K562 (cell line): Measurements from ENCODE around the gene ASB2. TPM values are rescaled to one million over a fixed set of nuclear protein-coding genes. Genes with fewer than 3 reads are reported as not detected.

ENCODE experiments used
- ATAC-seq: fragments of 200-7000 bp; cut with Tn5 transposase; 3 replicates; pipeline ENCODE4 v1.9.1; 2020; ENCODE audit warnings: moderate library complexity
- BruUV-seq: library from RNA; stranded (reverse); fragments of 400-500 nt; replicated peaks from 2 replicates; lab custom pipeline; 2021; lab: Mats Ljungman, UMichigan
- CTCF ChIA-PET: fragments of 300-600 bp; formaldehyde crosslinking; extraction: SDS; loops from one replicate; lab custom pipeline; 2021; ENCODE audit warnings: low intra/inter-chr PET ratio; lab: Yijun Ruan, JAX
- POLR2A ChIA-PET: fragments of 300-600, 350-650 bp; sonication (Branson Sonifier 250); formaldehyde crosslinking; extraction: SDS; loops from one replicate; lab custom pipeline; 2021; ENCODE audit warnings: antibody characterized with exemption, inconsistent platforms; lab: Yijun Ruan, JAX
- DNase-seq, 4 experiments: peaks; one replicate each; pipeline versions ENCODE4 v3.0.0 to v3.0.0-alpha.2; 2011 to 2018; ENCODE audit warnings: low spot score in 3 of 4, mixed read lengths in 3 of 4; ENCODE audit errors: extremely low read depth in 1 of 4
- FAIRE-seq: peaks from 2 replicates; lab custom pipeline; 2011; peaks lifted over from hg19 to GRCh38; lab: Jason Lieb, UNC
- H2AFZ ChIP-seq: 2 replicates; pipeline ENCODE4 v1.6.0; 2011; ENCODE audit warnings: low read depth, low read length, control low read depth, inconsistent platforms
- H3K27ac ChIP-seq: fragments of 200-600 bp; 3 replicates; pipeline ENCODE4 v1.8.0; 2011; ENCODE audit warnings: low read depth, mild to moderate bottlenecking, control low read depth, inconsistent platforms, low read length, moderate library complexity, mixed read lengths; ENCODE audit errors: extremely low read depth
- H3K27me3 ChIP-seq, 2 experiments: fragments of 300-600 bp in 1 of 2; 2 replicates in 1 of 2; 3 replicates in 1 of 2; pipeline versions ENCODE4 v1.6.0 to v1.8.0; 2011; ENCODE audit warnings: inconsistent platforms in 2 of 2, low read length in 2 of 2, mild to moderate bottlenecking in 1 of 2, mixed read lengths in 1 of 2, moderate library complexity in 1 of 2; ENCODE audit not compliant: control insufficient read depth in 2 of 2, insufficient read depth in 2 of 2
- H3K36me3 ChIP-seq: fragments of 300-600 bp; 3 replicates; pipeline ENCODE4 v1.8.0; 2011; ENCODE audit warnings: mild to moderate bottlenecking, low read length, inconsistent platforms; ENCODE audit not compliant: control insufficient read depth, insufficient read depth
- H3K4me1 ChIP-seq, 2 experiments: fragments of 200-600 bp in 1 of 2; replicated peaks in 1 of 2; 2 replicates in 1 of 2; 3 replicates in 1 of 2; pipeline versions ENCODE4 v1.5.1 to v1.8.0; 2011; ENCODE audit warnings: inconsistent platforms in 2 of 2, low read length in 2 of 2, mild to moderate bottlenecking in 1 of 2, mixed read lengths in 1 of 2, moderate library complexity in 1 of 2; ENCODE audit not compliant: control insufficient read depth in 2 of 2, insufficient read depth in 2 of 2
- H3K4me2 ChIP-seq: 2 replicates; pipeline ENCODE4 v1.6.1; 2011; ENCODE audit warnings: low read length, control low read depth, inconsistent platforms, mixed read lengths; ENCODE audit not compliant: insufficient read depth
- H3K4me3 ChIP-seq: fragments of 200-600 bp; sonication (generic), shearing (Covaris generic); 2 replicates; pipeline ENCODE4 v1.5.1; 2016; ENCODE audit warnings: control low read depth, inconsistent platforms
- H3K79me2 ChIP-seq: fragments of 200-600 bp; 3 replicates; pipeline ENCODE4 v1.8.0; 2011; ENCODE audit warnings: low read length, inconsistent platforms; ENCODE audit not compliant: control insufficient read depth, insufficient read depth
- H3K9ac ChIP-seq, 2 experiments: 2 replicates each; pipeline versions ENCODE4 v1.6.0 to v1.6.1; 2011; ENCODE audit warnings: low read depth in 2 of 2, low read length in 2 of 2, control low read depth in 1 of 2, inconsistent platforms in 1 of 2, mild to moderate bottlenecking in 1 of 2, mixed read lengths in 1 of 2; ENCODE audit not compliant: insufficient read depth in 1 of 2
- H3K9me1 ChIP-seq: one replicate; pipeline ENCODE4 v1.6.0; 2011; ENCODE audit warnings: inconsistent platforms, mild to moderate bottlenecking, low read length, moderate library complexity; ENCODE audit not compliant: control insufficient read depth, insufficient read depth
- H3K9me3 ChIP-seq: replicated peaks from 2 replicates; pipeline ENCODE4 v1.5.1; 2011; ENCODE audit warnings: low read depth, low read length, inconsistent platforms; ENCODE audit not compliant: control insufficient read depth, insufficient read depth
- H4K20me1 ChIP-seq: replicated peaks from 2 replicates; pipeline ENCODE4 v1.6.1; 2011; ENCODE audit warnings: low read length, inconsistent platforms, mixed read lengths; ENCODE audit not compliant: control insufficient read depth, insufficient read depth
- BDP1 ChIP-seq: IDR thresholded peaks from 3 replicates; pipeline ENCODE4 v1.6.1; 2011; ENCODE audit not compliant: insufficient read length, insufficient read depth
- CSDE1 ChIP-seq, 2 experiments: fragments of 450-650 bp; IDR thresholded peaks; 2 replicates each; pipeline ENCODE4 v1.6.1; 2016; ENCODE audit warnings: mild to moderate bottlenecking in 1 of 2
- ETS2 ChIP-seq: IDR thresholded peaks from 2 replicates; pipeline ENCODE4 v1.6.1; 2016; ENCODE audit warnings: borderline replicate concordance, missing genetic modification characterization, mild to moderate bottlenecking, moderate library complexity, missing compliant biosample characterization; ENCODE audit not compliant: poor library complexity, severe bottlenecking
- ETV5 ChIP-seq: sonication (generic); formaldehyde crosslinking; IDR thresholded peaks from 2 replicates; pipeline ENCODE4 v1.4.0; 2020; ENCODE audit warnings: low read depth, mild to moderate bottlenecking, missing genetic modification reagents
- FOXA3 ChIP-seq, 2 experiments: fragments of 450-650 bp in 1 of 2; sonication (generic) in 1 of 2; formaldehyde crosslinking; IDR thresholded peaks in 1 of 2; conservative IDR thresholded peaks in 1 of 2; 2 replicates each; pipeline versions ENCODE4 v1.4.0 to v1.8.0; 2020 to 2022; ENCODE audit warnings: mild to moderate bottlenecking in 2 of 2, missing genetic modification reagents in 1 of 2
- KAT2B ChIP-seq: IDR thresholded peaks from one replicate; pipeline ENCODE4 v1.6.1; 2012; ENCODE audit warnings: low read depth, mild to moderate bottlenecking, control low read depth, inconsistent platforms, low read length, moderate library complexity
- KAT8 ChIP-seq: fragments of 450-650 bp; IDR thresholded peaks from 2 replicates; pipeline ENCODE4 v1.6.1; 2016; ENCODE audit warnings: low read depth, mild to moderate bottlenecking
- NEUROD1 ChIP-seq: fragments of 150-350 bp; IDR thresholded peaks from 2 replicates; pipeline ENCODE4 v1.6.1; 2014; ENCODE audit warnings: borderline replicate concordance, low read length, low read depth; ENCODE audit not compliant: partially characterized antibody
- RHOXF2B ChIP-seq: fragments of 250-450 bp; sonication (Bioruptor Pico); conservative IDR thresholded peaks from 2 replicates; pipeline ENCODE4 v1.5.1; 2021
- RNF219 ChIP-seq: fragments of 250-450 bp; sonication (Bioruptor Pico); IDR thresholded peaks from 2 replicates; pipeline ENCODE4 v1.5.0; 2022; ENCODE audit warnings: mild to moderate bottlenecking
- TCF3 ChIP-seq: sonication (generic); formaldehyde crosslinking; IDR thresholded peaks from 2 replicates; pipeline ENCODE4 v1.4.0; 2020; ENCODE audit warnings: mild to moderate bottlenecking, missing genetic modification reagents
- TEAD2 ChIP-seq: fragments of 450-650 bp; IDR thresholded peaks from 2 replicates; pipeline ENCODE4 v1.6.1; 2016; ENCODE audit warnings: missing genetic modification characterization, control low read depth, missing compliant biosample characterization
- USF1 ChIP-seq: sonication (generic); formaldehyde crosslinking; IDR thresholded peaks from 2 replicates; pipeline ENCODE4 v1.9.0; 2022; ENCODE audit warnings: mild to moderate bottlenecking, missing genetic modification reagents
- XRCC3 ChIP-seq: fragments of 450-650 bp; IDR thresholded peaks from 2 replicates; pipeline ENCODE4 v1.6.1; 2017; ENCODE audit warnings: mild to moderate bottlenecking, moderate library complexity
- ZNF280B ChIP-seq: fragments of 250-450 bp; sonication (Bioruptor Pico); IDR thresholded peaks from 2 replicates; pipeline ENCODE4 v1.5.1; 2021; ENCODE audit warnings: mild to moderate bottlenecking
- ZNF311 ChIP-seq: fragments of 250-450 bp; sonication (Bioruptor Pico); IDR thresholded peaks from 2 replicates; pipeline ENCODE4 v1.4.0; 2020; ENCODE audit warnings: mild to moderate bottlenecking, moderate library complexity
- ZNF589 ChIP-seq: fragments of 200-800 bp; sonication (Bioruptor generic); IDR thresholded peaks from 2 replicates; pipeline ENCODE4 v1.6.1; 2016; ENCODE audit warnings: low read depth, missing genetic modification characterization, missing compliant biosample characterization
- WGBS: fragments of 100-300 bp; shearing (Covaris generic); methylation state at CpG from one replicate; pipeline ENCODE4 v1.1.6; 2016; ENCODE audit warnings: low coverage, mixed read lengths; ENCODE audit not compliant: insufficient coverage; ENCODE audit errors: missing lambda C conversion rate; 5-methylcytosine and 5-hydroxymethylcytosine counted together
- in situ Hi-C: fragments of 300-500 bp; cut with MboI; formaldehyde crosslinking; loops from 4 replicates; pipeline ENCODE4 v1.15.0; 2018; ENCODE audit warnings: inconsistent platforms, mixed read lengths
- intact Hi-C: fragments of 100-400 bp; cut with micrococcal nuclease; formaldehyde crosslinking; loops from 2 replicates; pipeline ENCODE4 v1.14.2; 2022
- polyA plus RNA-seq, 8 experiments: library from polyadenylated mRNA; depleted of rRNA in 4 of 8; stranded (reverse) in 5 of 8; unstranded in 3 of 8; fragments of >200 nt; fragmentation: Nextera tagmentation in 2 of 8; fragmentation: Illumina TruSeq in 1 of 8; extraction: Ambion mirVana in 2 of 8; extraction: Trizol in 1 of 8; gene quantifications; 2 replicates each; pipeline versions ENCODE4 v1.2.1 to v1.2.3, GENCODE V29; 2011 to 2014; ENCODE audit warnings: inconsistent platforms in 1 of 8, missing spikeins in 1 of 8
- total RNA-seq, 7 experiments: library from RNA; depleted of rRNA in 6 of 7; stranded (reverse); fragments of >200 nt in 6 of 7; fragmentation: Illumina TruSeq in 2 of 7; extraction: Trizol in 2 of 7; gene quantifications; 2 replicates each; pipeline versions ENCODE4 v1.2.1 to v1.2.3, GENCODE V29; 2011 to 2021; ENCODE audit warnings: low replicate concordance in 1 of 7

The ASB2 gene
- total and polyA plus RNA-seq, 9 of the 15 experiments (the other 6 are each of a cell fraction or from before 2014, with no cell fraction given): not detected

GRCh38 chr14:94015223-94015622 lies 38.9 kb upstream of the ASB2 start:
- no peak for ATAC-seq
- H3K27me3 ChIP-seq: peaks cover 2 to 31% of the 10 kb centered on the region in 2 experiments; a peak in 3 of 5 replicates
- no peak overlapping the region for H3K9ac ChIP-seq
- H3K79me2 ChIP-seq: no peaks in the 10 kb centered on the region
- no peak overlapping the region for H3K27ac ChIP-seq
- DNase-seq: no peak
- POLR2A ChIA-PET: no interaction called here
- no TSS peak for BruUV-seq
- H3K9me3 ChIP-seq: no peaks in the 10 kb centered on the region
- no peak for FAIRE-seq
- intact Hi-C loops: no loop called here
- no peaks in the 10 kb centered on the region for H3K4me1 ChIP-seq
- no peak overlapping the region for H3K4me3 ChIP-seq
- H3K36me3 ChIP-seq: no peaks in the 10 kb centered on the region
- H4K20me1 ChIP-seq: no peaks in the 10 kb centered on the region
- H2AFZ ChIP-seq: no peak overlapping the region
- 0% methylated on average over 2 of the region's 2 CpGs for WGBS
- H3K9me1 ChIP-seq: no peaks in the 10 kb centered on the region
- TF ChIP-seq KAT8 (no peak), ZNF589 (CRISPR knock-in tag) (no peak), RHOXF2B (CRISPR knock-in tag) (no peak), RNF219 (no peak), FOXA3 (CRISPR knock-in tag; conservative IDR thresholded peaks at IDR 0.05 in 1 of 2, IDR thresholded peaks at IDR 0.05 in 1 of 2) (no peak), TCF3 (CRISPR knock-in tag) (no peak), BDP1 (no peak), CSDE1 (IDR thresholded peaks at IDR 0.05) (no peak), ETS2 (tag) (no peak), KAT2B (no peak), ETV5 (CRISPR knock-in tag) (no peak), TEAD2 (no peak), XRCC3 (no peak), ZNF311 (CRISPR knock-in tag) (no peak), NEUROD1 (no peak), USF1 (CRISPR knock-in tag) (no peak), ZNF280B (CRISPR knock-in tag) (no peak)
- TF ChIP-seq, all 486 proteins: peak for 0
- CTCF ChIA-PET: interaction anchor here (0.6 kb wide), 1 partner anchor 66 kb away, joined by 5 read pairs; the partner anchor contains the start of genes DDX24 and IFI27L1
- in situ Hi-C loops: no loop called here
- H3K4me2 ChIP-seq: no peak overlapping the region
